Omental fat pad (tissue), 4 donors: ENCODE measurements around the gene ADAMTS12. TPM values are rescaled to one million over a fixed set of nuclear protein-coding genes. Genes with fewer than 3 reads are reported as not detected.

Experiments used
- ATAC-seq: fragments of 150-250 bp; one replicate; pipeline ENCODE4 v1.9.1; 2016; ENCODE audit warnings: mild to moderate bottlenecking, moderate library complexity; ENCODE audit not compliant: low FRiP score
- DNase-seq: peaks from one replicate; pipeline ENCODE4 v3.0.0-alpha.2; 2019; ENCODE audit warnings: low spot score
- CTCF ChIP-seq, 3 donors: fragments of 450-650 bp; IDR thresholded peaks; one replicate each; pipeline ENCODE4 v1.5.1; 2016 to 2017; ENCODE audit warnings: antibody characterized with exemption in 3 of 3, mild to moderate bottlenecking in 3 of 3, moderate library complexity in 2 of 3
- total RNA-seq, 4 donors: library from RNA; depleted of rRNA; stranded (reverse); fragments of >200 nt; gene quantifications; one replicate each; pipeline ENCODE4 v1.1.0, GENCODE V29; 2016

Gene ADAMTS12
- total RNA-seq, 4 donors from 2014 or later = 17.5 to 42.9 (median 24.0) TPM

- ATAC-seq (no peak), DNase-seq (no peak)
- no peak for TF ChIP-seq CTCF (IDR thresholded peaks at IDR 0.05)
Observed at GRCh38 chr5:33888587-33888986, 3.2 kb downstream of the ADAMTS12 start.

GRCh38 chr5:33887268-33887667, 4.5 kb downstream of the ADAMTS12 start:
- ATAC-seq = no peak
- DNase-seq = no peak
- TF ChIP-seq CTCF (IDR thresholded peaks at IDR 0.05) = no peak

GRCh38 chr5:33886283-33886682, 5.5 kb downstream of the ADAMTS12 start:
- no peak for DNase-seq
- TF ChIP-seq CTCF (IDR thresholded peaks at IDR 0.05) = no peak

GRCh38 chr5:33885679-33886078, 6.1 kb downstream of the ADAMTS12 start:
- TF ChIP-seq CTCF (IDR thresholded peaks at IDR 0.05) = no peak
- no peak for ATAC-seq
- DNase-seq = no peak

More at GRCh38 chr5:33886283-33886682, 5.5 kb downstream of the ADAMTS12 start:
- no peak for ATAC-seq

GRCh38 chr5:33883482-33883881, 8.3 kb downstream of the ADAMTS12 start:
- DNase-seq (no peak), ATAC-seq (no peak)
- no peak for TF ChIP-seq CTCF (IDR thresholded peaks at IDR 0.05)

GRCh38 chr5:33880319-33880718, 11.5 kb downstream of the ADAMTS12 start:
- no peak for DNase-seq

More at GRCh38 chr5:33880319-33880718, 11.5 kb downstream of the ADAMTS12 start:
- ATAC-seq = no peak
- TF ChIP-seq CTCF (IDR thresholded peaks at IDR 0.05) = no peak
